PC-3 (cell line): ENCODE results near the gene FAM156A. TPM values are rescaled to one million over a fixed set of nuclear protein-coding genes. Genes with fewer than 3 reads are reported as not detected.
"Not testable (repeated sequence)": the region's sequence is repeated elsewhere in the genome, so short reads cannot be mapped to it uniquely, and the experiment has no call there.

Source experiments
- ATAC-seq: fragments of 200-7000 bp; cut with Tn5 transposase; 2 replicates; pipeline ENCODE4 v1.9.1; 2020; ENCODE audit warnings: mild to moderate bottlenecking, moderate library complexity
- BruUV-seq: library from RNA; stranded (reverse); fragments of 400-500 nt; replicated peaks from 2 replicates; lab custom pipeline; 2021; lab: Mats Ljungman, UMichigan
- CTCF ChIA-PET: fragments of 300-600 bp; sonication (Branson Sonifier 250); formaldehyde crosslinking; loops from one replicate; lab custom pipeline; 2022; ENCODE audit warnings: antibody characterized with exemption; lab: Charles Lee
- POLR2A ChIA-PET: fragments of 300-600 bp; sonication (Branson Sonifier 250); formaldehyde crosslinking; loops from one replicate; lab custom pipeline; 2022; ENCODE audit warnings: antibody characterized with exemption; ENCODE audit not compliant: unreplicated experiment; lab: Charles Lee
- DNase-seq: peaks from one replicate; pipeline ENCODE4 v3.0.0-alpha.2; 2015
- H2AFZ ChIP-seq: fragments of 300-600 bp; sonication (generic); 2 replicates; pipeline ENCODE4 v1.6.0; 2016; ENCODE audit warnings: antibody characterized with exemption, low read length
- H3F3A ChIP-seq: fragments of 300-600 bp; sonication (generic); one replicate; pipeline ENCODE4 v1.6.0; 2017; ENCODE audit warnings: antibody characterized with exemption, low read length, control low read depth, mild to moderate bottlenecking; ENCODE audit not compliant: unreplicated experiment
- H3K27ac ChIP-seq: fragments of 300-600 bp; sonication (generic); 2 replicates; pipeline ENCODE4 v1.5.1; 2016; ENCODE audit warnings: mild to moderate bottlenecking, low read length
- H3K27me3 ChIP-seq: fragments of 300-600 bp; sonication (generic); 2 replicates; pipeline ENCODE4 v1.6.1; 2016; ENCODE audit warnings: low read length, mixed read lengths
- H3K36me3 ChIP-seq: fragments of 300-600 bp; sonication (generic); 2 replicates; pipeline ENCODE4 v1.6.1; 2016; ENCODE audit warnings: low read depth, mixed run types, low read length, mixed read lengths
- H3K4me1 ChIP-seq: fragments of 300-600 bp; sonication (generic); 2 replicates; pipeline ENCODE4 v1.5.1; 2016; ENCODE audit warnings: low read length; ENCODE audit not compliant: insufficient read depth
- H3K4me2 ChIP-seq: fragments of 300-600 bp; sonication (generic); 2 replicates; pipeline ENCODE4 v1.6.0; 2016; ENCODE audit warnings: low read length
- H3K4me3 ChIP-seq: fragments of 300-600 bp; sonication (generic); 2 replicates; pipeline ENCODE4 v1.5.1; 2016; ENCODE audit warnings: mild to moderate bottlenecking, low read length, mixed read lengths
- H3K79me2 ChIP-seq: fragments of 300-600 bp; sonication (generic); 2 replicates; pipeline ENCODE4 v1.6.1; 2017; ENCODE audit warnings: low read length, mixed read lengths
- H3K9ac ChIP-seq: fragments of 300-600 bp; sonication (generic); 2 replicates; pipeline ENCODE4 v1.6.0; 2016; ENCODE audit warnings: mild to moderate bottlenecking, low read length
- H3K9me2 ChIP-seq: fragments of 300-600 bp; sonication (generic); replicated peaks from 2 replicates; pipeline ENCODE4 v1.6.1; 2016; ENCODE audit warnings: mixed run types, low read length, mixed read lengths
- H3K9me3 ChIP-seq: fragments of 300-600 bp; sonication (generic); 2 replicates; pipeline ENCODE4 v1.6.1; 2016; ENCODE audit warnings: low read length, mixed read lengths
- H4K20me1 ChIP-seq: fragments of 300-600 bp; sonication (generic); 2 replicates; pipeline ENCODE4 v1.6.1; 2016; ENCODE audit warnings: low read length, mixed read lengths
- EZH2 ChIP-seq: fragments of 300-600 bp; sonication (generic); IDR thresholded peaks from one replicate; pipeline ENCODE4 v1.6.1; 2017; ENCODE audit warnings: antibody characterized with exemption, mild to moderate bottlenecking, low read length; ENCODE audit not compliant: unreplicated experiment
- EZH2phosphoT487 ChIP-seq: fragments of 300-600 bp; sonication (generic); IDR thresholded peaks from 2 replicates; pipeline ENCODE4 v1.6.1; 2018; ENCODE audit warnings: mild to moderate bottlenecking, antibody characterized with exemption, low read length, borderline replicate concordance
- intact Hi-C: fragments of 100-400 bp; cut with micrococcal nuclease; formaldehyde crosslinking; loops from 2 replicates; pipeline ENCODE4 v1.9.0; 2023
- total RNA-seq: library from RNA; depleted of rRNA; stranded (reverse); fragments of >200 nt; gene quantifications from 2 replicates; pipeline ENCODE4 v1.2.3, GENCODE V29; 2014
- TF ChIP-seq, protein P1 (sequence below): fragments of 300-600 bp; sonication (generic); conservative IDR thresholded peaks from 2 replicates; pipeline ENCODE4 v1.5.1; 2017; ENCODE audit warnings: antibody characterized with exemption, low read depth, mild to moderate bottlenecking, low read length

Gene FAM156A
- total RNA-seq, 1 experiment from 2014 or later, result 21.1 TPM

DNA sequence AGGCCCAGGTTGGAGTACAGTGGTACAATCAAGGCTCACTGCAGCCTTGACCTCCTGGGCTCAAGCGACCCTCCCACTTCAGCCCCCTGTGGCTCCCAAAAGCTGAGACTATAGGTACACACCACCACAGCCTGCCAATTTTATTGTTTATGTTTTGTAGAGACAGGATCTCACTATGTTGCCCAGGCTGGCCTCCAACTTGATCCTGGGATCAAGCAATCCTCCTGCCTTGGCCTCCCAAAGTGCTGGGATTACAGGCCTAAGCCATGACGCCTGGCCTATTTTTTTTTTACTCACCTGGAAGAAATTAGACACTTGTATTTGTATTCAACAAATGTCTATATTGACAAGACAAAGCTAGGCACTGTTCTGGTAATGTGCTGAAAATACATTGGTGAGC is 25.1 kb downstream of the FAM156A start:
- DNase-seq (no peak), ATAC-seq (no peak)
- intact Hi-C loops, result no loop called here
- no peaks in the 10 kb centered on the region for H3K36me3 ChIP-seq
- no peaks in the 10 kb centered on the region for H3K9me3 ChIP-seq
- H3K27ac ChIP-seq, result no peak overlapping the region
- TF ChIP-seq EZH2 (no peak), EZH2phosphoT487 (no peak)
- TF ChIP-seq, protein P1, sequence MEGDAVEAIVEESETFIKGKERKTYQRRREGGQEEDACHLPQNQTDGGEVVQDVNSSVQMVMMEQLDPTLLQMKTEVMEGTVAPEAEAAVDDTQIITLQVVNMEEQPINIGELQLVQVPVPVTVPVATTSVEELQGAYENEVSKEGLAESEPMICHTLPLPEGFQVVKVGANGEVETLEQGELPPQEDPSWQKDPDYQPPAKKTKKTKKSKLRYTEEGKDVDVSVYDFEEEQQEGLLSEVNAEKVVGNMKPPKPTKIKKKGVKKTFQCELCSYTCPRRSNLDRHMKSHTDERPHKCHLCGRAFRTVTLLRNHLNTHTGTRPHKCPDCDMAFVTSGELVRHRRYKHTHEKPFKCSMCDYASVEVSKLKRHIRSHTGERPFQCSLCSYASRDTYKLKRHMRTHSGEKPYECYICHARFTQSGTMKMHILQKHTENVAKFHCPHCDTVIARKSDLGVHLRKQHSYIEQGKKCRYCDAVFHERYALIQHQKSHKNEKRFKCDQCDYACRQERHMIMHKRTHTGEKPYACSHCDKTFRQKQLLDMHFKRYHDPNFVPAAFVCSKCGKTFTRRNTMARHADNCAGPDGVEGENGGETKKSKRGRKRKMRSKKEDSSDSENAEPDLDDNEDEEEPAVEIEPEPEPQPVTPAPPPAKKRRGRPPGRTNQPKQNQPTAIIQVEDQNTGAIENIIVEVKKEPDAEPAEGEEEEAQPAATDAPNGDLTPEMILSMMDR, result no peak
- no peak overlapping the region for H3K4me3 ChIP-seq
- H3K4me2 ChIP-seq, result peak overlapping the region; percentile 100; the same call in 1 of the 2 replicates
- H3K4me1 ChIP-seq, result peaks cover 11% of the 10 kb centered on the region
- H3K27me3 ChIP-seq, result no peaks in the 10 kb centered on the region
- POLR2A ChIA-PET, result no interaction called here
- no peaks in the 10 kb centered on the region for H3K9me2 ChIP-seq
- H3K79me2 ChIP-seq, result no peaks in the 10 kb centered on the region
- H3F3A ChIP-seq, result no peaks in the 10 kb centered on the region
- H4K20me1 ChIP-seq, result no peaks in the 10 kb centered on the region
- BruUV-seq, result no TSS peak
- no peak overlapping the region for H3K9ac ChIP-seq
- no peak overlapping the region for H2AFZ ChIP-seq
- CTCF ChIA-PET, result no interaction called here

- POLR2A ChIA-PET, H3K4me2 ChIP-seq, ATAC-seq, H3K79me2 ChIP-seq, intact Hi-C loops, CTCF ChIA-PET, H3K9me3 ChIP-seq, H3K4me3 ChIP-seq, H3K36me3 ChIP-seq, H3K9me2 ChIP-seq, H3F3A ChIP-seq, H3K4me1 ChIP-seq, H3K9ac ChIP-seq, H2AFZ ChIP-seq, BruUV-seq, DNase-seq, H3K27me3 ChIP-seq, H4K20me1 ChIP-seq, H3K27ac ChIP-seq: not testable (repeated sequence)
These were observed 28.1 kb downstream of the FAM156A start for GRCh38 chrX:52930214-52930613.

DNA sequence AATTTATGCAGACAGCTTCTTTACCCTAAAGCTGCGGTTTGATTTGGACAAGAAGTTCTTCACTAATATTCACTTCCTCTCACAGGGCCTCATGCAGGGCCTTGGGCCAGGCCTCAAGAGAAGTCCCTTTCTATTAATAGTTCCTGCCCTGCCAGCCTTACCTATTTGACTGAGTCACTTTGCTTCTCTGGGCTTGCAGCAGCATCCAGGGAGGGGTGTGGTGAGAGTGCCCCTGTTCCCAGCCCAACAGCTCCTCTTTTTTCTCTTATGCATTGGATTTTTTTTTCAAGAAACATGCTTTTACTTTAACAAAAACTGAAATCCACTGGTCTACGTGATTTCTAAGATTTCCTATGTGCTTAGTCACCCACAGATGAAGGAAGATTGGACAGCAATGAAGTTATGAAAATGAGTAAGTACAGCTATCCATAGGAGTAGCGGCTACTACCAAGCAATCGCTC is 34.5 kb downstream of the FAM156A start:
- TF ChIP-seq EZH2phosphoT487 (no peak), EZH2 (no peak)
- TF ChIP-seq, protein P1, result no peak
- DNase-seq, result peak; percentile 61
- ChIA-PET POLR2A (no interaction called here), CTCF (interaction anchor here (1.0 kb wide), 1 partner anchor 11 kb away, joined by 5 read pairs; no protein-coding TSS in a partner anchor)
- Histone ChIP-seq H3K79me2 (no peaks in the 10 kb centered on the region), H4K20me1 (no peaks in the 10 kb centered on the region), H3K4me1 (peaks cover 13% of the 10 kb centered on the region), H3F3A (no peaks in the 10 kb centered on the region), H3K27me3 (no peaks in the 10 kb centered on the region), H3K4me3 (peak overlapping the region; percentile 17; the same call in 1 of the 2 replicates), H3K9ac (peak overlapping the region; percentile 36; the same call in 1 of the 2 replicates), H3K9me2 (no peaks in the 10 kb centered on the region), H3K27ac (peak overlapping the region; percentile 61), H3K36me3 (no peaks in the 10 kb centered on the region), H2AFZ (peak overlapping the region; percentile 43), H3K9me3 (no peaks in the 10 kb centered on the region), H3K4me2 (peak overlapping the region; percentile 60)
- BruUV-seq, result no TSS peak
- intact Hi-C loops, result no loop called here
- ATAC-seq, result peak; percentile 55

DNA sequence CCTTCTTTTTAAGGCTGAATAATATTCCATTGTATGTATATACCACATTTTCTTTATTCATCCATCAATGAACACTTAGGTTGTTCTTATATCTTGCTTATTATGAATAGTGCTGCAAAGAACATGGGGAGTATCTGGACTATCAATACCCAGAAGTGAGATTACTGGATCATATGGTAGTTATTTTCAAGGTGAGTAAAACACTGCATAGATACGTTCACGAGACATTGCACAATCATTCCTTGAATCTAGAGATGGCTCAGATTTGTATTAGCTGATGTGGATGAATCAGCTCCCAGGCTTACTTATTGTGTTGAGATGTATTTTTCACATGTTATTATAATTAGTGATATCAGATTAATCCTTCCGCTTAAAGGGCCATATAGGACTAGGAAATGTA is 43.6 kb downstream of the FAM156A start:
- H3K9ac ChIP-seq, H2AFZ ChIP-seq, H3F3A ChIP-seq, H4K20me1 ChIP-seq, H3K4me3 ChIP-seq, BruUV-seq, H3K4me1 ChIP-seq, POLR2A ChIA-PET, CTCF ChIA-PET, H3K79me2 ChIP-seq, H3K27me3 ChIP-seq, H3K9me2 ChIP-seq, DNase-seq, H3K9me3 ChIP-seq, ATAC-seq, H3K4me2 ChIP-seq, H3K36me3 ChIP-seq, H3K27ac ChIP-seq, intact Hi-C loops: not testable (repeated sequence)

DNA sequence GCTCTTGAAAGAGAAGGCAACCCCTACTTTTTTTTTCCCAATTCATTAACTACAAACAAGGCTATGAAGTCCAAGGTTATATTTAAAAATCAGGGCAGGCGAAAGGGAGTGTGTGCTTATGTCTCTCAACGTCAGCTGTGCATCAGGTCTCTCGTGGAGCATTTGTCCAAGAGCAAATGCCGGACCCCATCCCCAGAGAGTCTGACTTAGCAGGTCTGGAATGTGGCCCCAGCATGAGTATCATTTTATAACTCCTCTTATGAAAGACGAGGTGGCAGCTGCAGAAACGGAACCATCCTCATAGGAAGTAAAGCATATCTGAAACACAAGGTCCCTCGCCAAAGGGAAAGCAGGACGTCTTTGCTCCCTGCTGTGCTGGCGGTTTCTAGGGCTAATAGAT is 44.6 kb downstream of the FAM156A start:
- ATAC-seq, H3K4me1 ChIP-seq, CTCF ChIA-PET: not testable (repeated sequence)

More for the DNA sequence above, 44.6 kb downstream of the FAM156A start:
- DNase-seq, H3K9me3 ChIP-seq, H3K27me3 ChIP-seq, H3K79me2 ChIP-seq, H3F3A ChIP-seq, H2AFZ ChIP-seq, H3K36me3 ChIP-seq, H3K27ac ChIP-seq, intact Hi-C loops, H4K20me1 ChIP-seq, H3K9ac ChIP-seq, POLR2A ChIA-PET, H3K9me2 ChIP-seq, H3K4me2 ChIP-seq, BruUV-seq, H3K4me3 ChIP-seq: not testable (repeated sequence)
